GM12872 (cell line): Measurements from ENCODE around the gene C3orf85.

Experiments used
- CTCF ChIP-seq: IDR thresholded peaks from 3 replicates; pipeline ENCODE4 v1.5.1; 2011; ENCODE audit warnings: low read depth, mild to moderate bottlenecking, low read length, moderate library complexity; ENCODE audit not compliant: insufficient read depth

Gene C3orf85

GRCh38 chr3:109125902-109126301 is 10.6 kb upstream of the C3orf85 start:
- TF ChIP-seq CTCF, result no peak

GRCh38 chr3:109127553-109127952 is 9.0 kb upstream of the C3orf85 start:
- TF ChIP-seq CTCF, result no peak

DNA sequence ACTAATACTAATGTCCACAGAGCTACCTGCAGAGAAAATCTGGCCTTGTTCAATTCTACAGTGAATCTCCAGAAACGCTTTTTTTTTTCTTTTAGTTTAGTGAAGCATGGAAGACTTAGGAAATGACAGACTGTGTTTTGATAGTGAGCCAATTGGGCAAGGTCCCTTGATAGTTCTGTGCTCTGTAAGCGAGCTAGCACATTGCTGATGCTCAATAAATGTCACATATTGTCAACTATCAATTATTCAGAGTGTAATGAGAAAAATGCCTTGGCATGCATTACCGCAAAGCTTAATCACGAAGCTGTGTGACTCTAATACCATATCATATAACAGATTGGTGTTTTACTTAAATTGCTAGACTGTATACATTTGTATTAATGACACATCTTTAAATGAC is 5.2 kb upstream of the C3orf85 start:
- TF ChIP-seq CTCF, result no peak

DNA sequence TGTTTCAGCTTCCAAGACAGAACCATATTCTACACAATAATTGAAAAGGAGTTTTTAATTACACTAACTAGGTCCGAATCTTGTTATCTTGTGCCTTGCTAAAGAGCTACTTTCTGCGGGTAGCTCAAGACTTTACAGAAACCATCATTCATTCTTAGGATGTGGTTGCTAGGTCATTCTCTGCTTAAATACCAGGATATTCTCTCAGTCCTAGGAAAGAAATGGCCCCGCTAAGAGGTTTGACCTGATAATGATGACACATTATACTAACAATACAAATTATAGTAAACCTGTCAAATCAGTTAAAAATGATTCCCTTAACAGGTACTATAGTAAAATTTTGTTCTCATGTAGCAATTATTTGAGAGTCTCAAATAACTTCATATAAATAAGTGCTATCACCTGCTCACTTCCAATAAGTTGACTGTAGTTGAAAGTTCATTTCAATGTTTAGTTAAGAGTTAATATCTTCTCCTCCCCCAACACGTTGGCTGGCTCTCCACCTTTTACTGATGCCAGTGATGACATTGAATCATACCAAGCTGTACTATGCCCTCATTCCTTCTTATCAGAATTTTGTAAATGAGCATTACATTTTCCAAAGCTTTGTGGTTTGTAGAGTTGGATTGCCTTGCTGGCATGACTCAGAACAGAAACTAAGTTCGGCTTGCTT is 3.6 kb upstream of the C3orf85 start:
- TF ChIP-seq CTCF, result no peak

GRCh38 chr3:109137761-109138160 is 1.2 kb downstream of the C3orf85 start:
- TF ChIP-seq CTCF, result no peak

GRCh38 chr3:109140318-109140717 is 3.8 kb downstream of the C3orf85 start:
- TF ChIP-seq CTCF, result no peak

- no peak for TF ChIP-seq CTCF
Measured at GRCh38 chr3:109143646-109144045, 7.1 kb downstream of the C3orf85 start.
